OCI-LY1 (cell line): ENCODE data around the gene CYSLTR1.

Source experiments
- EZH2 ChIP-seq: fragments of 200-600 bp; sonication (generic), shearing (Covaris generic); IDR thresholded peaks from 2 replicates; pipeline ENCODE4 v1.8.0; 2017; ENCODE audit warnings: borderline replicate concordance, mixed run types, mild to moderate bottlenecking, antibody characterized with exemption, low read length, moderate library complexity, mixed read lengths
- TF ChIP-seq, protein P1 (sequence below): fragments of 200-600 bp; sonication (generic), shearing (Covaris generic); IDR thresholded peaks from 2 replicates; pipeline ENCODE4 v1.5.1; 2017; ENCODE audit warnings: mild to moderate bottlenecking, antibody characterized with exemption, low read length, moderate library complexity, mixed read lengths

- TF ChIP-seq, protein P1, sequence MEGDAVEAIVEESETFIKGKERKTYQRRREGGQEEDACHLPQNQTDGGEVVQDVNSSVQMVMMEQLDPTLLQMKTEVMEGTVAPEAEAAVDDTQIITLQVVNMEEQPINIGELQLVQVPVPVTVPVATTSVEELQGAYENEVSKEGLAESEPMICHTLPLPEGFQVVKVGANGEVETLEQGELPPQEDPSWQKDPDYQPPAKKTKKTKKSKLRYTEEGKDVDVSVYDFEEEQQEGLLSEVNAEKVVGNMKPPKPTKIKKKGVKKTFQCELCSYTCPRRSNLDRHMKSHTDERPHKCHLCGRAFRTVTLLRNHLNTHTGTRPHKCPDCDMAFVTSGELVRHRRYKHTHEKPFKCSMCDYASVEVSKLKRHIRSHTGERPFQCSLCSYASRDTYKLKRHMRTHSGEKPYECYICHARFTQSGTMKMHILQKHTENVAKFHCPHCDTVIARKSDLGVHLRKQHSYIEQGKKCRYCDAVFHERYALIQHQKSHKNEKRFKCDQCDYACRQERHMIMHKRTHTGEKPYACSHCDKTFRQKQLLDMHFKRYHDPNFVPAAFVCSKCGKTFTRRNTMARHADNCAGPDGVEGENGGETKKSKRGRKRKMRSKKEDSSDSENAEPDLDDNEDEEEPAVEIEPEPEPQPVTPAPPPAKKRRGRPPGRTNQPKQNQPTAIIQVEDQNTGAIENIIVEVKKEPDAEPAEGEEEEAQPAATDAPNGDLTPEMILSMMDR: no peak
- no peak for TF ChIP-seq EZH2
Measured at GRCh38 chrX:78366576-78366975, 39.2 kb upstream of the CYSLTR1 start.
